ENCODE data around the gene TBC1D1.

Gene TBC1D1

DNA sequence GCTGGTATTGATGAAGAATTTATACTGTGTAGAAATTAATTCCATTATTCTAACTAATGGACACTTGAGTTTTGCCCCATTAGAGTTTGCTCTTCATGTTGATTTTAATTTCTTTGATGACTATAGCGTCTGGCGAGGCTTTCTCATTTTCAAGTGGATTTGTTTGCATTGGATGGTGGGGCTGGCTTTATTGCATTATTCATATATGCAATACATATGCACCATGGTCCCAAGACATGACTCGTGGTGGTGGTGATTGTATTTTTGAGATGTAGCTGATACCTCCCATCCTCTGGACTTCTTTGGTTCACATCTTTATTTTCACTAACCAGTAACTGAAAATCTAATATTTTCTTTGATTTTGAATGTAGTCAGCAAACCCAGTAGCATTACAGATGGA is 109.1 kb downstream of the TBC1D1 start:
- H3K27ac ChIP-seq (ENCODE audit: low read length) = no peak overlapping the region
- no peaks in the 10 kb centered on the region for H3K36me3 ChIP-seq (ENCODE audit: insufficient read depth, low read depth, low read length)
- peaks cover 40% of the 10 kb centered on the region for H3K4me1 ChIP-seq (ENCODE audit: insufficient read depth, low read length)
- no peaks in the 10 kb centered on the region for H3K27me3 ChIP-seq (ENCODE audit: insufficient read depth, low read length)
- H3K9ac ChIP-seq (ENCODE audit: low read depth, low read length) = no peak overlapping the region
- no peaks in the 10 kb centered on the region for H3K9me3 ChIP-seq (ENCODE audit: insufficient read depth, low read depth, low read length)
- H3K4me3 ChIP-seq (ENCODE audit: low read length) = no peak overlapping the region

DNA sequence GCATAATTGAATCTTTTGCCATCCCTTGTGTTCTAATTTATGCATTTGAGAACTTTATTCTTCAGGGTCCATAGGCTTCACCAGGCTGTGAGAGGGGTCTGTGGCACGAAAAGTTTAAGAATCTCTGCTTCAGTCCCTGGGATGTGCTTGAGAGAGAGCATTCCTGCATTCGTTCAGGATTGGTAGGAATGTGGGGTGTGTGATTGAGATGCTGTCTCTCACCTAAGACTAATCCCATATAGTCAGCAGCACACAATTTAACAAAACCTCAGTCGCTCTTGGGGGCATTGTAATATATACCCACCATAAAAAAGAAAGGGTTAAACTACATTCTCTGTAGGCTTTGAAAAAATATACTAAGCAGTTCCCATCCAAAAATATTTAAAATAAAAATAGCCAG is 111.0 kb downstream of the TBC1D1 start:
- H3K27ac ChIP-seq (ENCODE audit: low read length) = no peak overlapping the region
- H3K9ac ChIP-seq (ENCODE audit: low read depth, low read length) = no peak overlapping the region
- peaks cover 42% of the 10 kb centered on the region for H3K4me1 ChIP-seq (ENCODE audit: insufficient read depth, low read length)
- no peaks in the 10 kb centered on the region for H3K27me3 ChIP-seq (ENCODE audit: insufficient read depth, low read length)
- peak overlapping the region; percentile 23; the same call in 1 of the 2 replicates for H3K4me3 ChIP-seq (ENCODE audit: low read length)
- H3K36me3 ChIP-seq (ENCODE audit: insufficient read depth, low read depth, low read length) = no peaks in the 10 kb centered on the region
- no peaks in the 10 kb centered on the region for H3K9me3 ChIP-seq (ENCODE audit: insufficient read depth, low read depth, low read length)

GRCh38 chr4:38002451-38003071 is 111.7 kb downstream of the TBC1D1 start:
- Histone ChIP-seq H3K27me3 (ENCODE audit: insufficient read depth, low read length) (no peaks in the 10 kb centered on the region), H3K4me1 (ENCODE audit: insufficient read depth, low read length) (peaks cover 39% of the 10 kb centered on the region), H3K36me3 (ENCODE audit: insufficient read depth, low read depth, low read length) (no peaks in the 10 kb centered on the region), H3K27ac (ENCODE audit: low read length) (peak overlapping the region; percentile 22), H3K4me3 (ENCODE audit: low read length) (no peak overlapping the region), H3K9ac (ENCODE audit: low read depth, low read length) (no peak overlapping the region; the same call in 1 of the 2 replicates), H3K9me3 (ENCODE audit: insufficient read depth, low read depth, low read length) (no peaks in the 10 kb centered on the region)

GRCh38 chr4:38003102-38003501 is 112.2 kb downstream of the TBC1D1 start:
- Histone ChIP-seq H3K4me3 (ENCODE audit: low read length) (no peak overlapping the region), H3K36me3 (ENCODE audit: insufficient read depth, low read depth, low read length) (no peaks in the 10 kb centered on the region), H3K9ac (ENCODE audit: low read depth, low read length) (no peak overlapping the region; the same call in 1 of the 2 replicates), H3K4me1 (ENCODE audit: insufficient read depth, low read length) (peaks cover 39% of the 10 kb centered on the region), H3K9me3 (ENCODE audit: insufficient read depth, low read depth, low read length) (no peaks in the 10 kb centered on the region), H3K27me3 (ENCODE audit: insufficient read depth, low read length) (no peaks in the 10 kb centered on the region), H3K27ac (ENCODE audit: low read length) (peak overlapping the region; percentile 22)

- Histone ChIP-seq H3K27ac (ENCODE audit: low read length) (no peak overlapping the region), H3K4me1 (ENCODE audit: insufficient read depth, low read length) (peaks cover 39% of the 10 kb centered on the region)
Measured at GRCh38 chr4:38003628-38004027, 112.7 kb downstream of the TBC1D1 start.

DNA sequence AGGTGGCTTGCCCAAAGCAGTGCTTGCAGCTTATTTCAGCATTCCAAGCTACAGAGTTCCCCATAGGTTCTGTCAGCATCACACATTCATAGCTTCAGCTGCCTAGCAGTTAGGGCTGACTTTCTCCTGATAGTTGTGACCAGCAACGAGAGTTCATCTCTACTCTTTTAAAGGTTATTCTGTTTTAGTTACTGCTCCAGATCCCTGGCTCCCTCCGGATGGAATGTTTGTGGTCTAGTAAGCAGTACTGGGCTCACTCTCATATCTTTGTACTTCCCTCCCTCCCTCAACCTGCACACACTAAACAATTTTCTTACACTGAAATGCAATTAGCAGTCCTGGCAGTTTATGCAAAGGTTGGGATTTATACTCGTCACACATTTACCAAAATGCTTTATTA is 113.2 kb downstream of the TBC1D1 start:
- Histone ChIP-seq H3K27me3 (ENCODE audit: insufficient read depth, low read length) (no peaks in the 10 kb centered on the region), H3K4me1 (ENCODE audit: insufficient read depth, low read length) (peaks cover 39% of the 10 kb centered on the region), H3K9ac (ENCODE audit: low read depth, low read length) (no peak overlapping the region), H3K4me3 (ENCODE audit: low read length) (no peak overlapping the region), H3K27ac (ENCODE audit: low read length) (no peak overlapping the region), H3K9me3 (ENCODE audit: insufficient read depth, low read depth, low read length) (no peaks in the 10 kb centered on the region), H3K36me3 (ENCODE audit: insufficient read depth, low read depth, low read length) (no peaks in the 10 kb centered on the region)

More at GRCh38 chr4:38003628-38004027, 112.7 kb downstream of the TBC1D1 start:
- Histone ChIP-seq H3K36me3 (ENCODE audit: insufficient read depth, low read depth, low read length) (no peaks in the 10 kb centered on the region), H3K9me3 (ENCODE audit: insufficient read depth, low read depth, low read length) (no peaks in the 10 kb centered on the region), H3K27me3 (ENCODE audit: insufficient read depth, low read length) (no peaks in the 10 kb centered on the region), H3K4me3 (ENCODE audit: low read length) (no peak overlapping the region), H3K9ac (ENCODE audit: low read depth, low read length) (no peak overlapping the region)

DNA sequence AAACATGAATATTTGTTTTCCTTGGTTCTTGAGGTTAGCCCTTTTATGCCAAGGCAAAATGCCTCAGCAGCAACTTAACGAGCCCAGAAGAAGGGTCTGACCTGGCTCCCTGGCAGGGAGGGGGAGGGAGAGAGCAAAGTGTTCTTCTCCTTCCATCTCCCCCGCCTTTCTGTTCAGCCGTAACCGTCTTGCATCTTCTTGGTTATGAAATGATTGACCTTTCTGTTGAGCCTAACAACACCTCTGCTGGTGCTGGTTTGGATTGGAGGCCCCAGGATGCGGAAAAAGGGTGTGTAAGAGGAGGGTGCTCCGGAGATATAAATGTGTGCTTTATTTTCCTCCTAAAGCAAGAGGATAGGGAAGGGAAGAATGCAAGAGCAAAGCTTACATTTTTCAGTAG is 114.0 kb downstream of the TBC1D1 start:
- Histone ChIP-seq H3K36me3 (ENCODE audit: insufficient read depth, low read depth, low read length) (no peaks in the 10 kb centered on the region), H3K9ac (ENCODE audit: low read depth, low read length) (0 out of 2 replicates have a peak overlapping the region, but pooled peaks have one; percentile 16), H3K27ac (ENCODE audit: low read length) (no peak overlapping the region), H3K27me3 (ENCODE audit: insufficient read depth, low read length) (no peaks in the 10 kb centered on the region), H3K9me3 (ENCODE audit: insufficient read depth, low read depth, low read length) (no peaks in the 10 kb centered on the region), H3K4me1 (ENCODE audit: insufficient read depth, low read length) (peaks cover 39% of the 10 kb centered on the region), H3K4me3 (ENCODE audit: low read length) (no peak overlapping the region)

GRCh38 chr4:38005637-38006036 is 114.8 kb downstream of the TBC1D1 start:
- no peaks in the 10 kb centered on the region for H3K27me3 ChIP-seq (ENCODE audit: insufficient read depth, low read length)
- no peak overlapping the region for H3K27ac ChIP-seq (ENCODE audit: low read length)
- H3K4me3 ChIP-seq (ENCODE audit: low read length) = no peak overlapping the region
- H3K4me1 ChIP-seq (ENCODE audit: insufficient read depth, low read length) = peaks cover 39% of the 10 kb centered on the region
- no peaks in the 10 kb centered on the region for H3K9me3 ChIP-seq (ENCODE audit: insufficient read depth, low read depth, low read length)
- H3K36me3 ChIP-seq (ENCODE audit: insufficient read depth, low read depth, low read length) = no peaks in the 10 kb centered on the region
- H3K9ac ChIP-seq (ENCODE audit: low read depth, low read length) = no peak overlapping the region

GRCh38 chr4:38007645-38008044 is 116.8 kb downstream of the TBC1D1 start:
- peaks cover 26% of the 10 kb centered on the region for H3K4me1 ChIP-seq (ENCODE audit: insufficient read depth, low read length)
- no peaks in the 10 kb centered on the region for H3K9me3 ChIP-seq (ENCODE audit: insufficient read depth, low read depth, low read length)
- H3K36me3 ChIP-seq (ENCODE audit: insufficient read depth, low read depth, low read length) = no peaks in the 10 kb centered on the region
- H3K9ac ChIP-seq (ENCODE audit: low read depth, low read length) = no peak overlapping the region
- no peaks in the 10 kb centered on the region for H3K27me3 ChIP-seq (ENCODE audit: insufficient read depth, low read length)
- H3K27ac ChIP-seq (ENCODE audit: low read length) = no peak overlapping the region
- H3K4me3 ChIP-seq (ENCODE audit: low read length) = no peak overlapping the region

DNA sequence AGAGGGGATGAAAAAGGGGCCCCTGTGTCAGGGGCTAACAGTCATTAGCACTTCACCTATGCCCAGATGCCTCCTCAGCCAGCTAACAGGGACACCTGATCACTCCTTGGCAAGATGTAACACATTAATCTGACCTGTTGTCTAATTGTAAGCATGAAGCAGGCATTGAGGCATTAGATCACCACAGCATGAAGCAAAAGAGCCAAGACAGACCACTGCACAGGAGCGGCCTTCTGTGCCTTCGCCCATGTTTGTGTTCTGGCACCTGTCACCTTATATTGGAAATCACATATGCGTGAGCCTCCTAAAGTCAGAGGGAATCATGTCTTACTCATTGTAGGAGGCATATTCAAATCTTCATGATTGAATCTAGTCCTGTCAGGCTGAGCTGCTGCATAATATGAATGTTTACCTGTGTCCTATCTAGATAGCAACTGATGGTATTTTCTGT is 117.7 kb downstream of the TBC1D1 start:
- Histone ChIP-seq H3K36me3 (ENCODE audit: insufficient read depth, low read depth, low read length) (no peaks in the 10 kb centered on the region), H3K9ac (ENCODE audit: low read depth, low read length) (no peak overlapping the region), H3K27me3 (ENCODE audit: insufficient read depth, low read length) (no peaks in the 10 kb centered on the region), H3K27ac (ENCODE audit: low read length) (no peak overlapping the region), H3K4me3 (ENCODE audit: low read length) (no peak overlapping the region), H3K4me1 (ENCODE audit: insufficient read depth, low read length) (peaks cover 19% of the 10 kb centered on the region), H3K9me3 (ENCODE audit: insufficient read depth, low read depth, low read length) (no peaks in the 10 kb centered on the region)

DNA sequence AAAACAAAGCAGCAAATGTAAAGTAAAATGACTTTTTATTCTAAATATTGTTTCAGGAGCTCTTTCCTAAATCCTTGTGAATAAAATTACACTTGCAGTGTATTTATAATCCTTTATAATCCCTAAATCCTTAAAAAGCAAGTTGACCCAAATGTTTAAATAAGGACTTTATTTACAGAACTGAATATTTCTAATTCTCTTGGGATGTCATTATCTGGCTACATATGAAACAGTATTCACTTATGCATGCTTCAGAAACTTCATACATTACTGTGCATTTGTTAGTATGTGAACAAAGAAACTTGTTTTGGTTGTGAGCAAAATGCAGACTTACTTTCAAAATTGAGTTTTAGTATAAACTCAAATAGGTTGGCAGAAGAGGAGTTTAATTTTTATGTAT is 118.5 kb downstream of the TBC1D1 start:
- no peak overlapping the region for H3K27ac ChIP-seq (ENCODE audit: low read length)
- no peaks in the 10 kb centered on the region for H3K27me3 ChIP-seq (ENCODE audit: insufficient read depth, low read length)
- H3K4me1 ChIP-seq (ENCODE audit: insufficient read depth, low read length) = peaks cover 14% of the 10 kb centered on the region
- no peaks in the 10 kb centered on the region for H3K9me3 ChIP-seq (ENCODE audit: insufficient read depth, low read depth, low read length)
- H3K36me3 ChIP-seq (ENCODE audit: insufficient read depth, low read depth, low read length) = no peaks in the 10 kb centered on the region
- no peak overlapping the region for H3K4me3 ChIP-seq (ENCODE audit: low read length)
- H3K9ac ChIP-seq (ENCODE audit: low read depth, low read length) = no peak overlapping the region

DNA sequence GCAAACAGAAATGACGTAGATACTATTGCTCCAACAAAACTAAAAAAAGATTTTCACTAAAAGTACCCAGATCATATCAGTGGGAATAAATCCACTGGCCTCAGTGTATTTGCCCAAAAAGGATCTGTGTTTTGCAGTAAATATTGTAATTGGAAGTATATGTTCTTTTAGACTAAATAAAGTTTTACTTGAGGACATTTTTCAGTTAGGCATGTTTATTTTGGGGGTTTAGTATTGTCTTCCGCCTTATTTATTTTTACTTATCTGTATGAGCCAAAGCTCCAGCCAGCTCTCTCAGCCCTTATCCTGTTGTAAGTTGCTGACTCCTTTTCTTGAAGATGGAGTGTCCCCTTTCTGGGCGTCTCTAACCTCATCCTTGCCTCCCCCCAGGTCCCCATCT is 119.1 kb downstream of the TBC1D1 start:
- H3K27ac ChIP-seq (ENCODE audit: low read length) = no peak overlapping the region
- H3K9ac ChIP-seq (ENCODE audit: low read depth, low read length) = no peak overlapping the region
- no peaks in the 10 kb centered on the region for H3K9me3 ChIP-seq (ENCODE audit: insufficient read depth, low read depth, low read length)
- peaks cover 3% of the 10 kb centered on the region; the same call in 1 of the 2 replicates for H3K36me3 ChIP-seq (ENCODE audit: insufficient read depth, low read depth, low read length)
- peaks cover 9% of the 10 kb centered on the region for H3K4me1 ChIP-seq (ENCODE audit: insufficient read depth, low read length)
- H3K4me3 ChIP-seq (ENCODE audit: low read length) = no peak overlapping the region
- no peaks in the 10 kb centered on the region for H3K27me3 ChIP-seq (ENCODE audit: insufficient read depth, low read length)

Data from iPS-20b (cell line).